Mesenchymal stem cell (in vitro differentiated cells and primary cell): Measurements from ENCODE around the gene ZIC1.

Experiments
- DNase-seq: peaks from one replicate; pipeline ENCODE4 v3.0.0-alpha.2; 2013
- H2AFZ ChIP-seq: one replicate; pipeline ENCODE4 v1.6.1; 2013; ENCODE audit warnings: low read depth, mild to moderate bottlenecking, control low read depth, inconsistent platforms, low read length, moderate library complexity
- H2AK5ac ChIP-seq: 2 replicates; pipeline ENCODE4 v1.6.1; 2013; ENCODE audit warnings: low read length, moderate library complexity, mild to moderate bottlenecking, inconsistent platforms; ENCODE audit not compliant: severe bottlenecking
- H2BK120ac ChIP-seq: one replicate; pipeline ENCODE4 v1.6.1; 2013; ENCODE audit warnings: low read depth, mild to moderate bottlenecking, inconsistent platforms, low read length, moderate library complexity
- H2BK12ac ChIP-seq, 2 experiments: one replicate each; pipeline ENCODE4 v1.6.1; 2013; ENCODE audit warnings: inconsistent platforms in 2 of 2, low read length in 2 of 2, mild to moderate bottlenecking in 2 of 2, moderate library complexity in 2 of 2, control low read depth in 1 of 2
- H2BK15ac ChIP-seq: one replicate; pipeline ENCODE4 v1.6.1; 2013; ENCODE audit warnings: mild to moderate bottlenecking, low read depth, inconsistent platforms; ENCODE audit not compliant: poor library complexity, severe bottlenecking
- H2BK5ac ChIP-seq: 2 replicates; pipeline ENCODE4 v1.6.1; 2013; ENCODE audit warnings: low read depth, mild to moderate bottlenecking, low read length, control low read depth, inconsistent platforms; ENCODE audit not compliant: poor library complexity, severe bottlenecking
- H3K14ac ChIP-seq, 2 experiments: one replicate each; pipeline ENCODE4 v1.6.1; 2013; ENCODE audit warnings: inconsistent platforms in 2 of 2, low read length in 2 of 2, control low read depth in 1 of 2, mild to moderate bottlenecking in 1 of 2, moderate library complexity in 1 of 2
- H3K18ac ChIP-seq, 2 experiments: one replicate each; pipeline ENCODE4 v1.6.1; 2013; ENCODE audit warnings: inconsistent platforms in 2 of 2, low read length in 2 of 2, control low read depth in 1 of 2, low read depth in 1 of 2, mild to moderate bottlenecking in 1 of 2
- H3K23ac ChIP-seq, 2 experiments: one replicate each; pipeline ENCODE4 v1.6.1; 2013; ENCODE audit warnings: inconsistent platforms in 2 of 2, low read length in 2 of 2, mild to moderate bottlenecking in 2 of 2, moderate library complexity in 2 of 2, control low read depth in 1 of 2
- H3K27ac ChIP-seq: 2 replicates; pipeline ENCODE4 v1.5.1; 2013; ENCODE audit warnings: mild to moderate bottlenecking, moderate library complexity, low read length, control low read depth, inconsistent platforms; ENCODE audit not compliant: poor library complexity, severe bottlenecking
- H3K27me3 ChIP-seq, 2 experiments: 2 replicates each; pipeline versions ENCODE4 v1.6.1 to v1.7.0; 2013; ENCODE audit warnings: low read length in 2 of 2, mild to moderate bottlenecking in 2 of 2, moderate library complexity in 2 of 2, control low read depth in 1 of 2, inconsistent platforms in 1 of 2; ENCODE audit not compliant: control insufficient read depth in 1 of 2, insufficient read depth in 1 of 2
- H3K36me3 ChIP-seq, 2 experiments: 2 replicates each; pipeline versions ENCODE4 v1.6.1 to v1.7.0; 2013; ENCODE audit warnings: low read length in 2 of 2, control low read depth in 1 of 2, inconsistent platforms in 1 of 2, low read depth in 1 of 2, mild to moderate bottlenecking in 1 of 2; ENCODE audit not compliant: insufficient read depth in 2 of 2, control insufficient read depth in 1 of 2
- H3K4ac ChIP-seq, 2 experiments: one replicate each; pipeline ENCODE4 v1.6.1; 2013; ENCODE audit warnings: inconsistent platforms in 2 of 2, low read length in 2 of 2, mild to moderate bottlenecking in 2 of 2, moderate library complexity in 2 of 2, control low read depth in 1 of 2, low read depth in 1 of 2
- H3K4me1 ChIP-seq: 2 replicates; pipeline ENCODE4 v1.6.1; 2013; ENCODE audit warnings: low read depth, low read length, control low read depth; ENCODE audit not compliant: control insufficient read depth, insufficient read depth
- H3K4me2 ChIP-seq: 2 replicates; pipeline ENCODE4 v1.6.1; 2013; ENCODE audit warnings: low read length, mild to moderate bottlenecking, inconsistent platforms; ENCODE audit not compliant: poor library complexity, severe bottlenecking
- H3K4me3 ChIP-seq, 2 experiments: 2 replicates each; pipeline versions ENCODE4 v1.5.1 to v1.7.0; 2013; ENCODE audit warnings: low read length in 2 of 2, mild to moderate bottlenecking in 2 of 2, control low read depth in 1 of 2, low read depth in 1 of 2; ENCODE audit not compliant: insufficient read depth in 1 of 2
- H3K79me1 ChIP-seq: replicated peaks from 2 replicates; pipeline ENCODE4 v1.6.1; 2013; ENCODE audit warnings: mild to moderate bottlenecking, control low read depth, low read length, inconsistent platforms; ENCODE audit not compliant: poor library complexity, severe bottlenecking
- H3K9ac ChIP-seq: 2 replicates; pipeline ENCODE4 v1.7.0; 2013; ENCODE audit warnings: mild to moderate bottlenecking, low read length, moderate library complexity
- H3K9me3 ChIP-seq: 2 replicates; pipeline ENCODE4 v1.7.0; 2013; ENCODE audit warnings: mild to moderate bottlenecking, low read length; ENCODE audit not compliant: control insufficient read depth
- H4K8ac ChIP-seq: one replicate; pipeline ENCODE4 v1.6.1; 2013; ENCODE audit warnings: inconsistent platforms, mild to moderate bottlenecking, low read length, moderate library complexity
- H4K91ac ChIP-seq: one replicate; pipeline ENCODE4 v1.6.1; 2013; ENCODE audit warnings: mild to moderate bottlenecking, low read length, inconsistent platforms
- WGBS: methylation state at CpG from one replicate; pipeline ENCODE4 v1.1.7; 2013; ENCODE audit warnings: mixed read lengths; 5-methylcytosine and 5-hydroxymethylcytosine counted together

ZIC1 gene

GRCh38 chr3:147416931-147417330 is 7.8 kb downstream of the ZIC1 start:
- no peak overlapping the region for H3K27ac ChIP-seq
- no peak overlapping the region for H4K8ac ChIP-seq
- no peak overlapping the region for H3K4me2 ChIP-seq
- 0% methylated on average over 1 of the region's 1 CpG for WGBS
- H2BK15ac ChIP-seq, result no peak overlapping the region
- H2AFZ ChIP-seq, result no peak overlapping the region
- no peak for DNase-seq
- no peak overlapping the region for H3K4ac ChIP-seq
- H3K18ac ChIP-seq, result no peak overlapping the region
- peaks cover 4% of the 10 kb centered on the region for H3K79me1 ChIP-seq
- H2BK5ac ChIP-seq, result no peak overlapping the region
- no peak overlapping the region for H3K14ac ChIP-seq
- no peak overlapping the region for H4K91ac ChIP-seq
- H3K9ac ChIP-seq, result no peak overlapping the region
- H2AK5ac ChIP-seq, result no peak overlapping the region
- no peak overlapping the region for H2BK120ac ChIP-seq
- H3K23ac ChIP-seq, result no peak overlapping the region
- H3K27me3 ChIP-seq, result peaks cover 0 to 97% of the 10 kb centered on the region in 2 experiments
- no peak overlapping the region for H2BK12ac ChIP-seq
- peaks cover 14% of the 10 kb centered on the region for H3K4me1 ChIP-seq
- H3K4me3 ChIP-seq, result no peak overlapping the region
- H3K9me3 ChIP-seq, result peaks cover 6% of the 10 kb centered on the region
- peaks cover 0 to 9% of the 10 kb centered on the region in 2 experiments for H3K36me3 ChIP-seq

DNA sequence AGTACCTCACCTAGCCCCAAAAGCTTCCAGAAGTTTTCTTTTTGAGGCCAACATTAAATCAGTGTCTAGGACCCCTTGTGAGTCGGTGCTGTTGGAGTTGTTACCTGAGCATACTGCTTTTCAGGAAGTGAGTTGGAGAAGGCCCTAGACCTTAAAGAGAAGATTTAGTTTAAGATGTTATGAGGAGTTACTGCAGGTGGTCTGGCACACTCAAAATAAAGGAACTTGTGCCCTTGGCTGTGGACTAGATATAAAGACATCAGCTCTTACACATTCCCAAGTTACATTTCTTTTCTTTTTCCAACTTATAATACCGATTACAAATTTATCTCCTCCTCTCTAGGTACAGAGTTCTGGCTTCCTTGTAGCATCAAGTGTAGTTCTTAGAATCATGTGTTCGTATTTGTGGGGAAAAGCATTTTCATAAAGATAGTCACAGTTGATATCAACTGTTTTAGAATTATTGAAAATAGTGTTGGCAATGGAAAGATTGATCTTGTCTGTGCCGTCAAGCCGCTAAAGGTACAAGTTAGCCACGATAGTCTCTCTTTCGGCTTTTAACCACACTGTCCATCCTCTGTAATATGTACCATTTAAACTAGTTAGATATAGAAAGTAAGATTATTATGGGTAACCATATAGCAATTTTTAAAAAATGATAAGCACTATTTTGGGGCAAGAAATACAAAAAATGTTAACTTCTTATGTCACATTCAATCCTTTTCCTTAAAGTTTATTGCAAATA is 8.6 kb downstream of the ZIC1 start:
- Histone ChIP-seq H3K4me3 (no peak overlapping the region), H2BK15ac (no peak overlapping the region), H3K9ac (no peak overlapping the region), H4K91ac (no peak overlapping the region), H3K18ac (no peak overlapping the region), H3K9me3 (peaks cover 4% of the 10 kb centered on the region), H3K36me3 (peaks cover 0 to 6% of the 10 kb centered on the region in 2 experiments), H2BK5ac (no peak overlapping the region), H3K14ac (no peak overlapping the region), H2AFZ (no peak overlapping the region), H2BK12ac (no peak overlapping the region), H3K27ac (no peak overlapping the region), H3K79me1 (peaks cover 5% of the 10 kb centered on the region), H3K27me3 (peaks cover 0 to 97% of the 10 kb centered on the region in 2 experiments), H3K4me1 (peaks cover 14% of the 10 kb centered on the region), H2AK5ac (no peak overlapping the region), H2BK120ac (no peak overlapping the region), H3K23ac (no peak overlapping the region), H3K4me2 (no peak overlapping the region), H4K8ac (no peak overlapping the region), H3K4ac (no peak overlapping the region)
- DNase-seq, result no peak
- 70% methylated on average over 2 of the region's 7 CpGs for WGBS

DNA sequence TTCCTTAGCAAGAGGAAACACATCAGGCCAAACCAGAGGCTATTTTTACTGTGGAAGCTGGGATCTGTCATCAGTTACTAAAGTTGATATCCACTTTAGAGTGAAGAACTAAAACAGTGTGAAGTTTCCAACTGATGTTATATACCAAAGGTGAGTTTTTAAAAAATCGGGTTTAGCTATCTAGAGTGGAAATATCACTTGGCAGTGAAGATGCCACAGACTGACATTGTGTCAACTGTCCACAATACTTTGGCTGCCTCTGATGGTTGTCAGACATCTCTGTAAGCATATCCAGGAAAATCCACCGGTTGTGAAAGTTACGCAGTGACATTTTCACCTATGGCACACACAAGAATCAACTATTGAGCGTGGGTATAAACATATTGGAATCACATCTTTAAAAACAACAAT is 9.2 kb downstream of the ZIC1 start:
- Histone ChIP-seq H3K9me3 (peaks cover 4% of the 10 kb centered on the region), H2AFZ (no peak overlapping the region), H3K79me1 (peaks cover 5% of the 10 kb centered on the region), H3K4me2 (peak overlapping the region; percentile 84), H2AK5ac (no peak overlapping the region), H3K4ac (no peak overlapping the region), H3K18ac (no peak overlapping the region), H3K9ac (no peak overlapping the region), H3K27me3 (peaks cover 0 to 97% of the 10 kb centered on the region in 2 experiments), H4K8ac (no peak overlapping the region), H2BK5ac (no peak overlapping the region), H2BK120ac (no peak overlapping the region), H2BK15ac (no peak overlapping the region), H2BK12ac (no peak overlapping the region), H3K14ac (no peak overlapping the region), H4K91ac (no peak overlapping the region), H3K36me3 (no peaks in the 10 kb centered on the region), H3K23ac (no peak overlapping the region), H3K27ac (peak overlapping the region; percentile 62), H3K4me3 (peak overlapping the region in 1 of 2 experiments; percentile 73), H3K4me1 (peaks cover 14% of the 10 kb centered on the region)
- DNase-seq, result no peak
- 69% methylated on average over 3 of the region's 4 CpGs for WGBS

GRCh38 chr3:147418808-147419701 is 9.9 kb downstream of the ZIC1 start:
- peaks cover 5% of the 10 kb centered on the region for H3K79me1 ChIP-seq
- WGBS, result 1% methylated on average over 46 of the region's 54 CpGs
- no peak overlapping the region for H2BK5ac ChIP-seq
- H2BK12ac ChIP-seq, result no peak overlapping the region
- peak; percentile 18 for DNase-seq
- peaks cover 14% of the 10 kb centered on the region for H3K4me1 ChIP-seq
- H3K4ac ChIP-seq, result no peak overlapping the region
- H2AFZ ChIP-seq, result peak overlapping the region; percentile 67
- peaks cover 4 to 98% of the 10 kb centered on the region in 2 experiments for H3K27me3 ChIP-seq
- H3K4me2 ChIP-seq, result peak overlapping the region; percentile 84
- no peak overlapping the region for H4K8ac ChIP-seq
- peak overlapping the region; percentile 55 for H3K9ac ChIP-seq
- H3K27ac ChIP-seq, result peak overlapping the region; percentile 62
- peaks cover 4% of the 10 kb centered on the region for H3K9me3 ChIP-seq
- no peak overlapping the region for H3K18ac ChIP-seq
- H2BK15ac ChIP-seq, result no peak overlapping the region
- H3K23ac ChIP-seq, result peak overlapping the region in 1 of 2 experiments; percentile 31
- H4K91ac ChIP-seq, result no peak overlapping the region
- no peak overlapping the region for H2AK5ac ChIP-seq
- no peaks in the 10 kb centered on the region for H3K36me3 ChIP-seq
- H3K14ac ChIP-seq, result no peak overlapping the region
- H3K4me3 ChIP-seq, result peak overlapping the region; percentile 60 to 73
- no peak overlapping the region for H2BK120ac ChIP-seq
